BE2C (cell line): ENCODE measurements around the gene USP48.

Experiments
- DNase-seq: peaks from one replicate; pipeline ENCODE4 v3.0.0-alpha.2; 2020
- H3K27me3 ChIP-seq: fragments of 250-450 bp; sonication (Bioruptor Pico); 2 replicates; pipeline ENCODE4 v1.5.1; 2020; ENCODE audit warnings: mild to moderate bottlenecking
- H3K36me3 ChIP-seq: fragments of 250-450 bp; sonication (Bioruptor Pico); 2 replicates; pipeline ENCODE4 v1.5.1; 2020; ENCODE audit warnings: mild to moderate bottlenecking
- H3K4me1 ChIP-seq: fragments of 250-450 bp; sonication (Bioruptor Pico); 2 replicates; pipeline ENCODE4 v1.5.1; 2020
- H3K4me3 ChIP-seq: 2 replicates; pipeline ENCODE4 v1.5.1; 2011; ENCODE audit warnings: low read depth, low read length
- H3K9me3 ChIP-seq: fragments of 250-450 bp; sonication (Bioruptor Pico); 2 replicates; pipeline ENCODE4 v1.5.1; 2020
- CTCF ChIP-seq: IDR thresholded peaks from 2 replicates; pipeline ENCODE4 v1.5.1; 2012; ENCODE audit warnings: mild to moderate bottlenecking, low read depth, low read length

Gene USP48

DNA sequence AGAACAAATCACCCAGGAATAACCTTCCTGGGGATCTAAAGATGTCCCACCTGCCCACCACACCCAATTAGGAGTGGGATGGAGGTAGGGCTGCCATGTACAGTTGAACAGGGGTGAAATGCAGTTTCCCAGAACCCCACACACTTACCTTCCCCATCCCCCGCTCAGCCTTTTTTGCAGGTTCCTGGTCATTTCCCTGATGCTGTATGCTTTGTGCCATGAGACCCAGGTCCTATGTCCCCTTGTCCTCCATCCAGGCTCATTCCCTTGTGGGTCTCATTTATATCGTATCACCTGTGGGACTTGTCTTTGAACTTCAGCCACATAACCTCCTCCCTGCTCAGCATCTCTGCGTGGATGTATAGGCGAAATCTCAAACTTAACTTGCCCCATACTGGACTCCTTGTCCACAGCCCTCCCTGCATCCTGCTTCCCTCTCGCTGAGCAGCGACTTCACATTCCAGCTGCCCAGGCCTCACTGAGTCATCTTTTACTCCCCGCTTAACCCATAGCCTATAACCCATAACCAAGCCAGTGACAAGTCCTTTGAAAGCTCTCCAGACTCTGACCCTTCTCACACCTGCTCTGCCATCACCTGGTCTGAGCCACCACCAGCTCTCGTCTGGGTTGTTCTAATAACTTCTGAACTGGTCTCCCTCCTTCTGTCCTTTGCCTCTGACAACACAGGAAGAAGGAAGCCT lies 33.8 kb upstream of the USP48 start:
- no peak for DNase-seq
- no peak for TF ChIP-seq CTCF
- Histone ChIP-seq H3K4me1 (no peaks in the 10 kb centered on the region), H3K9me3 (no peaks in the 10 kb centered on the region), H3K27me3 (no peaks in the 10 kb centered on the region), H3K4me3 (no peak overlapping the region), H3K36me3 (no peaks in the 10 kb centered on the region)

DNA sequence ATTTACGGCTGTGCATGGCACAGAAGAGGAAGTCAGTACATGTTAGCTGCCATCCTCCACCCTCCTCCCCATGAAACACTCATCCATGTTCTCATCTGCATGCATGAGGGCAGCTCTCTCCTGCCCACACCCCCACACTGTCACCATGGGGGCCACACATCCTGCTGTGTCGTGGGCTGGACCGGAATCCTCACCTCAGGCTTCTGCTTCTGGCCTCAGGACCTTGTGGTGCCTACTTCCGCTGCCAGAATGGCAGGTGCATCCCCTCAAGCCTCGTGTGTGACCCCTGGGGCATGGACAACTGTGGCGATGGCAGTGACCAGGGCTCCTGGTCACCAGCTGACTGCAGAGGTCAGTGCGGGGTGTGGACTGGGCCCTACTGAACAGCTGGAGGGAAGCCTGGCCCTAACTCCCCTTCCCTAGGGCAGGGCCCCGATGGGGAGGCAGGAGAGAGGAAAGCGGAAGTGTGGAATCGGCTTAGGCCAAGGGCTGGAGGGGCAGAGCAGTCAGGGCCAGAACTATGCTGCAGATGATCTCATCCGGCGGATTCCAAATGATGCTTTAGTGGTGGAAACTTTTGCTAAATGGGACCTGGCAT lies 32.9 kb upstream of the USP48 start:
- Histone ChIP-seq H3K27me3 (no peaks in the 10 kb centered on the region), H3K9me3 (no peaks in the 10 kb centered on the region), H3K4me1 (no peaks in the 10 kb centered on the region), H3K36me3 (no peaks in the 10 kb centered on the region), H3K4me3 (no peak overlapping the region)
- no peak for DNase-seq
- no peak for TF ChIP-seq CTCF

DNA sequence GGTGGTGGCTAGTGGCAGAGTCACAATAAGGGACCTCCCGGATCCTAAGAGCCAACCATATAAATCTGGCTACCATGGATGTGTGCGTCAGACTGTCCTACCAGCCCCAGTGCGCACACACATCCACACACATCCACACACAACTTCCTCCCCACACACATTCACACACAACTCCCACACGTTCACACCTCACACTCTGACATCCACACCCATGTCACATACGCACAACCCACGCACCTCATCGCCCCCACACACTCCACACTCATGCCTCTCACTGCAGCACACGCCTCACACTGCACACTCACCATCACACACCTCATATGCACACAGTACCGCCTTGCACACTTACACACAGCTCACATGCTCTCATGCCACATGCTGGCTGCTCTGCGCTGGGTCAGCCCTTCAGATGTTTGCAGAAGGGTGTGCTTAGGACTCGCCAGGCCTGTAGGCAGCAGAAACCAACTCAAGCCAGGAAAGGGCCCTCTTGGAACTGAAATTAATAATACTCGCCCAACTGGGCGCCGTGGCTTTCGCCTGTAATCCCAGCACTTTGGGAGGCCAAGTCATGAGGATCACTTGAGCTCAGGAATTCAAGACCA lies 32.1 kb upstream of the USP48 start:
- H3K4me1 ChIP-seq, result no peaks in the 10 kb centered on the region
- no peak for TF ChIP-seq CTCF
- DNase-seq, result no peak
- H3K27me3 ChIP-seq, result no peaks in the 10 kb centered on the region
- no peaks in the 10 kb centered on the region for H3K36me3 ChIP-seq
- H3K4me3 ChIP-seq, result no peak overlapping the region
- H3K9me3 ChIP-seq, result no peaks in the 10 kb centered on the region

DNA sequence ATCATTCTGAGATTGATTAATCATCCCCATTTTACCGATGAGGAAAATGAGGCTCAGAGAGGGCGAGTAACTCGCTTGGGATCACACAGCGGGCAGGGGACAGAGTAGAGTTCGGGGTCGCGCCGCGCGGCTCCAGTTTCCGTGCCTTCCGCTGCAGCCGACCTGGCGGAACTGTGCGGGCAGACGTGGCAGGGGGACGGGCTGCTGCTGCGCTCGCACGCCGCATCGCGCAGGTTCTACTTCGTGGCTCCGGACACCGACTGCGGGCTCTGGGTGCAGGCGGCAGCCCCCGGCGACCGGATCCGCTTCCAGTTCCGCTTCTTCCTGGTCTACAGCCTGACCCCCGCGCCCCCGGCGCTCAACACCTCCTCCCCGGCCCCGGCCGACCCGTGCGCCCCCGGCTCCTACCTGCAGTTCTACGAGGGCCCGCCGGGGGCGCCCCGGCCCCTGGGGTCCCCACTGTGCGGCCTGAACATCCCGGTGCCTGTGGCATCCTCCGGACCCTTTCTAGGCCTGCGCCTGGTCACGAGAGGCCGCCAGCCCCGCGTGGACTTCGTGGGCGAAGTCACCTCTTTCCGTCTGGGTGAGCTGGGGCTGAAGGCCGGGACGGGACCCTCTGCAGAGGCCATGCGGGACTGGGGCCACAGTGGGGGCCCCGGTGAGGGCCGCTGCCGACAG lies 31.4 kb upstream of the USP48 start:
- DNase-seq, result no peak
- peak; percentile 32 for TF ChIP-seq CTCF
- H3K9me3 ChIP-seq, result no peaks in the 10 kb centered on the region
- no peaks in the 10 kb centered on the region for H3K4me1 ChIP-seq
- H3K4me3 ChIP-seq, result no peak overlapping the region
- H3K27me3 ChIP-seq, result no peaks in the 10 kb centered on the region
- no peaks in the 10 kb centered on the region for H3K36me3 ChIP-seq

GRCh38 chr1:21813542-21813941 lies 30.6 kb upstream of the USP48 start:
- DNase-seq, result no peak
- Histone ChIP-seq H3K27me3 (no peaks in the 10 kb centered on the region), H3K36me3 (no peaks in the 10 kb centered on the region), H3K9me3 (no peaks in the 10 kb centered on the region), H3K4me1 (no peaks in the 10 kb centered on the region), H3K4me3 (no peak overlapping the region)
- no peak for TF ChIP-seq CTCF
